Measurements from ENCODE around the gene COL19A1.

GRCh38 chr6:69847492-69847788 is 18.9 kb upstream of the COL19A1 start:
- TF ChIP-seq CTCF (IDR thresholded peaks at IDR 0.05), result no peak
- no peak for TF ChIP-seq ZFX (IDR thresholded peaks at IDR 0.05; ENCODE audit: borderline replicate concordance)
